Liver (tissue), 9 donors: ENCODE measurements around the gene CPSF6. TPM values are rescaled to one million over a fixed set of nuclear protein-coding genes. Genes with fewer than 3 reads are reported as not detected.

Experiments
- DNase-seq: peaks from one replicate; pipeline ENCODE4 v3.0.0-alpha.2; 2017; ENCODE audit warnings: low spot score
- H3K27ac ChIP-seq, 2 donors: one replicate each; pipeline ENCODE4 v1.7.0; 2013; ENCODE audit warnings: inconsistent platforms in 2 of 2, low read length in 2 of 2, control low read depth in 1 of 2, low read depth in 1 of 2, mild to moderate bottlenecking in 1 of 2
- H3K27me3 ChIP-seq, 4 donors: one replicate each; pipeline versions ENCODE4 v1.6.1 to v1.7.0; 2013; ENCODE audit warnings: low read length in 3 of 4, inconsistent platforms in 1 of 4, mild to moderate bottlenecking in 1 of 4, moderate library complexity in 1 of 4; ENCODE audit not compliant: control insufficient read depth in 4 of 4, insufficient read depth in 4 of 4
- H3K36me3 ChIP-seq, 4 donors: one replicate each; pipeline versions ENCODE4 v1.6.1 to v1.7.0; 2013; ENCODE audit warnings: low read length in 3 of 4, mild to moderate bottlenecking in 3 of 4, low read depth in 1 of 4, moderate library complexity in 1 of 4; ENCODE audit not compliant: control insufficient read depth in 4 of 4, insufficient read depth in 3 of 4
- H3K4me1 ChIP-seq, 4 donors: one replicate each; pipeline versions ENCODE4 v1.6.1 to v1.7.0; 2013; ENCODE audit warnings: low read length in 3 of 4, mild to moderate bottlenecking in 3 of 4, moderate library complexity in 1 of 4; ENCODE audit not compliant: control insufficient read depth in 4 of 4, insufficient read depth in 4 of 4
- H3K4me3 ChIP-seq, 3 donors: one replicate each; pipeline versions ENCODE4 v1.6.1 to v1.7.0; 2013; ENCODE audit warnings: low read length in 3 of 3, control low read depth in 1 of 3, low read depth in 1 of 3, mild to moderate bottlenecking in 1 of 3
- H3K9ac ChIP-seq, 2 donors: one replicate each; pipeline ENCODE4 v1.7.0; 2013; ENCODE audit warnings: low read length in 2 of 2, mild to moderate bottlenecking in 2 of 2, moderate library complexity in 2 of 2, control low read depth in 1 of 2, low read depth in 1 of 2
- H3K9me3 ChIP-seq, 4 donors: one replicate each; pipeline versions ENCODE4 v1.6.1 to v1.7.0; 2013; ENCODE audit warnings: low read length in 3 of 4; ENCODE audit not compliant: control insufficient read depth in 4 of 4
- CTCF ChIP-seq: fragments of 150-350 bp; IDR thresholded peaks from 2 replicates; pipeline ENCODE4 v1.5.1; 2017; ENCODE audit warnings: improper control_type of control experiment, low read depth, low read length; ENCODE audit not compliant: missing input control
- GABPA ChIP-seq, 2 donors: IDR thresholded peaks in 1 of 2; conservative IDR thresholded peaks in 1 of 2; 2 replicates each; pipeline ENCODE4 v1.6.1; 2016; ENCODE audit warnings: antibody characterized with exemption in 2 of 2, mild to moderate bottlenecking in 1 of 2, moderate library complexity in 1 of 2
- HNF4A ChIP-seq, 2 donors: conservative IDR thresholded peaks; 2 replicates each; pipeline ENCODE4 v1.6.1; 2016; ENCODE audit warnings: antibody characterized with exemption in 2 of 2, mild to moderate bottlenecking in 2 of 2
- JUND ChIP-seq, 2 donors: IDR thresholded peaks; 2 replicates each; pipeline ENCODE4 v1.6.1; 2016; ENCODE audit warnings: antibody characterized with exemption in 2 of 2
- RAD21 ChIP-seq, 2 donors: IDR thresholded peaks; 2 replicates each; pipeline ENCODE4 v1.6.1; 2016; ENCODE audit warnings: antibody characterized with exemption in 2 of 2, mild to moderate bottlenecking in 2 of 2
- REST ChIP-seq: IDR thresholded peaks from 2 replicates; pipeline ENCODE4 v1.6.1; 2016; ENCODE audit warnings: antibody characterized with exemption, mild to moderate bottlenecking
- RXRA ChIP-seq, 2 donors: IDR thresholded peaks; 2 replicates each; pipeline ENCODE4 v1.6.1; 2017 to 2018; ENCODE audit warnings: antibody characterized with exemption in 2 of 2, mild to moderate bottlenecking in 1 of 2
- SP1 ChIP-seq: IDR thresholded peaks from 2 replicates; pipeline ENCODE4 v1.6.1; 2018; ENCODE audit warnings: antibody characterized with exemption, mild to moderate bottlenecking
- ZBTB33 ChIP-seq: IDR thresholded peaks from 2 replicates; pipeline ENCODE4 v1.6.1; 2016; ENCODE audit warnings: antibody characterized with exemption
- WGBS: extraction: QIAGEN DNeasy Blood & Tissue Kit; methylation state at CpG from one replicate; pipeline ENCODE4 v1.1.7; 2013; 5-methylcytosine and 5-hydroxymethylcytosine counted together
- polyA plus RNA-seq, 2 donors: library from polyadenylated mRNA; stranded (reverse) in 1 of 2; unstranded in 1 of 2; fragments of 200-250 nt in 1 of 2; fragments of >200 nt in 1 of 2; fragmentation: Nextera tagmentation in 1 of 2; extraction: Ambion mirVana in 1 of 2; gene quantifications; one replicate each; pipeline versions ENCODE4 v1.2.1 to v1.2.3, GENCODE V29; 2013 to 2015
- total RNA-seq, 2 donors: library from RNA; depleted of rRNA; stranded (reverse); fragments of >200 nt; gene quantifications; one replicate each; pipeline ENCODE4 v1.2.3, GENCODE V29; 2014
- donor health status: healthy.
- donor health status: healthy.
- donor health status: healthy.
- donor health status: healthy.
- donor health status: healthy.

CPSF6 gene
- total and polyA plus RNA-seq, 4 donors, result 10.8 to 21.1 (median 17.4) TPM

GRCh38 chr12:69239922-69240630, 707 bp downstream of the CPSF6 start:
- Histone ChIP-seq H3K9ac (peak overlapping the region; percentile 20 to 85), H3K27ac (peak overlapping the region; percentile 90 to 92), H3K27me3 (no peaks in the 10 kb centered on the region), H3K9me3 (no peaks in the 10 kb centered on the region), H3K4me1 (peaks cover 3 to 31% (median 24%) of the 10 kb centered on the region in 4 donors), H3K36me3 (no peaks in the 10 kb centered on the region), H3K4me3 (peak overlapping the region; percentile 70 to 99 (median 90))
- WGBS, result under 1% methylated on average over 68 of the region's 68 CpGs
- TF ChIP-seq RXRA (IDR thresholded peaks at IDR 0.05), result no peak
- TF ChIP-seq SP1, result no peak
- peak; percentile 64 for DNase-seq

GRCh38 chr12:69240631-69240995, 1.2 kb downstream of the CPSF6 start:
- Histone ChIP-seq H3K9ac (peak overlapping the region in 1 of 2 donors; percentile 85), H3K4me3 (peak overlapping the region; percentile 70 to 99 (median 90)), H3K9me3 (no peaks in the 10 kb centered on the region), H3K27ac (no peak overlapping the region), H3K36me3 (no peaks in the 10 kb centered on the region), H3K4me1 (peaks cover 3 to 31% (median 24%) of the 10 kb centered on the region in 4 donors), H3K27me3 (no peaks in the 10 kb centered on the region)
- 2% methylated on average over 11 of the region's 11 CpGs for WGBS
- no peak for TF ChIP-seq HNF4A (conservative IDR thresholded peaks at IDR 0.05)
- no peak for TF ChIP-seq GABPA (IDR thresholded peaks at IDR 0.05 in 1 of 2, conservative IDR thresholded peaks at IDR 0.05 in 1 of 2)
- no peak for TF ChIP-seq RAD21 (IDR thresholded peaks at IDR 0.05)
- no peak for TF ChIP-seq RXRA (IDR thresholded peaks at IDR 0.05)
- TF ChIP-seq ZBTB33, result no peak
- no peak for TF ChIP-seq SP1
- no peak for TF ChIP-seq JUND (IDR thresholded peaks at IDR 0.05)
- TF ChIP-seq CTCF, result no peak
- no peak for TF ChIP-seq REST
- DNase-seq, result no peak
